GM19438 (cell line): ENCODE data around the gene GRB2.

Experiments used
- ATAC-seq: cut with Tn5 transposase; IDR thresholded peaks from one replicate; pipeline ENCODE4 v1.9.1; 2021; ENCODE audit warnings: low read depth; ENCODE audit not compliant: unreplicated experiment

GRB2 gene

GRCh38 chr17:75416006-75416405 lies 10.5 kb upstream of the GRB2 start:
- no peak for ATAC-seq

- no peak for ATAC-seq
These were observed 9.0 kb upstream of the GRB2 start for GRCh38 chr17:75414488-75414887.

GRCh38 chr17:75412455-75413317 lies 7.2 kb upstream of the GRB2 start:
- ATAC-seq: no peak

- no peak for ATAC-seq
These were observed 6.0 kb upstream of the GRB2 start for GRCh38 chr17:75411328-75412067.

- no peak for ATAC-seq
These were observed 4.7 kb upstream of the GRB2 start for GRCh38 chr17:75410141-75410540.

GRCh38 chr17:75407655-75408352 lies 2.3 kb upstream of the GRB2 start:
- ATAC-seq: no peak

GRCh38 chr17:75406222-75406615 lies 741 bp upstream of the GRB2 start:
- ATAC-seq: no peak

- peak; percentile 26 for ATAC-seq
These were observed 630 bp downstream of the GRB2 start for GRCh38 chr17:75404731-75405364.

GRCh38 chr17:75404223-75404730 lies 1.2 kb downstream of the GRB2 start:
- ATAC-seq: no peak

- no peak for ATAC-seq
These were observed 2.3 kb downstream of the GRB2 start for GRCh38 chr17:75403131-75403530.

GRCh38 chr17:75402026-75402425 lies 3.5 kb downstream of the GRB2 start:
- no peak for ATAC-seq

GRCh38 chr17:75400326-75400939 lies 5.0 kb downstream of the GRB2 start:
- no peak for ATAC-seq

GRCh38 chr17:75398279-75398678 lies 7.2 kb downstream of the GRB2 start:
- ATAC-seq: no peak

GRCh38 chr17:75397217-75397616 lies 8.3 kb downstream of the GRB2 start:
- ATAC-seq: no peak

- no peak for ATAC-seq
These were observed 8.7 kb downstream of the GRB2 start for GRCh38 chr17:75396796-75397195.

GRCh38 chr17:75396025-75396424 lies 9.5 kb downstream of the GRB2 start:
- no peak for ATAC-seq

GRCh38 chr17:75394332-75394918 lies 11.1 kb downstream of the GRB2 start:
- peak; percentile 19 for ATAC-seq

GRCh38 chr17:75393523-75394331 lies 11.8 kb downstream of the GRB2 start:
- peak; percentile 78 for ATAC-seq

- ATAC-seq: no peak
These were observed 12.9 kb downstream of the GRB2 start for GRCh38 chr17:75392559-75392958.
